HG03108 (cell line): Measurements from ENCODE around the gene CELA2B.
"Not testable (repeated sequence)": the region's sequence is repeated elsewhere in the genome, so short reads cannot be mapped to it uniquely, and the experiment has no call there.

Experiments
- ATAC-seq: cut with Tn5 transposase; IDR thresholded peaks from one replicate; pipeline ENCODE4 v1.9.1; 2021; ENCODE audit warnings: moderate library complexity; ENCODE audit not compliant: unreplicated experiment

The CELA2B gene

GRCh38 chr1:15465674-15466073 lies 10.2 kb upstream of the CELA2B start:
- no peak for ATAC-seq

- not testable (repeated sequence) for ATAC-seq
Measured at GRCh38 chr1:15466955-15467625, 8.8 kb upstream of the CELA2B start.

- ATAC-seq = no peak
Measured at GRCh38 chr1:15468145-15468544, 7.8 kb upstream of the CELA2B start.

- no peak for ATAC-seq
Measured at GRCh38 chr1:15469361-15469760, 6.5 kb upstream of the CELA2B start.

GRCh38 chr1:15469821-15470448 lies 6.0 kb upstream of the CELA2B start:
- ATAC-seq = not testable (repeated sequence)

GRCh38 chr1:15471067-15471466 lies 4.8 kb upstream of the CELA2B start:
- ATAC-seq = not testable (repeated sequence)

- ATAC-seq = not testable (repeated sequence)
Measured at GRCh38 chr1:15471723-15472122, 4.2 kb upstream of the CELA2B start.

- ATAC-seq = no peak
Measured at GRCh38 chr1:15472587-15472986, 3.3 kb upstream of the CELA2B start.

GRCh38 chr1:15476927-15477326 lies 1.0 kb downstream of the CELA2B start:
- no peak for ATAC-seq

- no peak for ATAC-seq
Measured at GRCh38 chr1:15477646-15478212, 1.8 kb downstream of the CELA2B start.

GRCh38 chr1:15479654-15480347 lies 3.9 kb downstream of the CELA2B start:
- no peak for ATAC-seq

GRCh38 chr1:15482455-15482854 lies 6.6 kb downstream of the CELA2B start:
- not testable (repeated sequence) for ATAC-seq

GRCh38 chr1:15482983-15483543 lies 7.2 kb downstream of the CELA2B start:
- not testable (repeated sequence) for ATAC-seq

GRCh38 chr1:15483971-15484370 lies 8.1 kb downstream of the CELA2B start:
- ATAC-seq = no peak

GRCh38 chr1:15484443-15484842 lies 8.5 kb downstream of the CELA2B start:
- ATAC-seq = not testable (repeated sequence)

- ATAC-seq = no peak
Measured at GRCh38 chr1:15485636-15486035, 9.7 kb downstream of the CELA2B start.

GRCh38 chr1:15486844-15487610 lies 11.1 kb downstream of the CELA2B start:
- not testable (repeated sequence) for ATAC-seq

- no peak for ATAC-seq
Measured at GRCh38 chr1:15488371-15488770, 12.5 kb downstream of the CELA2B start.

- no peak for ATAC-seq
Measured at GRCh38 chr1:15489052-15489736, 13.3 kb downstream of the CELA2B start.

- ATAC-seq = not testable (repeated sequence)
Measured at GRCh38 chr1:15491010-15491409, 15.1 kb downstream of the CELA2B start.
